Putamen (tissue), 1 donor: Measurements from ENCODE around the gene CA4.

Source experiments
- DNase-seq: peaks from one replicate; pipeline ENCODE4 v3.0.0-alpha.2; 2016; ENCODE audit warnings: low spot score

The CA4 gene

GRCh38 chr17:60130466-60130865 lies 19.3 kb upstream of the CA4 start:
- DNase-seq = no peak

GRCh38 chr17:60134396-60135150 lies 15.2 kb upstream of the CA4 start:
- DNase-seq = peak; percentile 19

- peak; percentile 89 for DNase-seq
Measured at GRCh38 chr17:60135151-60135950, 14.4 kb upstream of the CA4 start.

GRCh38 chr17:60135951-60136666 lies 13.7 kb upstream of the CA4 start:
- no peak for DNase-seq

DNA sequence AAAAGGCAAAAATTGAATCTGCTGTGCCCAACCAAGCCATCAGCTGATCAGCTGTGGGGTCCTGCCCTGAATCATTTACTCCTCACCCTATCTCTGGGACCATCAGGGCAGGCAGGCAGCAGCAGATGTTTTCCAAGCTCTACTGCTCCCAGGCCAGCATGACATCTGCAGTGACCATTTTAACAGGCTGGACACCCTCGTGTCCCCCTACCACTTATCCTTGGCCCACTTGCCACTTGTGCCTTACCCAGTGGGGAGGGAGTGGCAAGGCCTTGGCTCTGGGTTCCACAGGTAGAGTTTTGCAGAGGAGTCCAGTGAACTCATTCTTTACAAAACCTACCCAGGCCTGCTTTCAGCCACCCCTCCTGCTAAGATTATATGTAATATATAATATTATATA lies 12.0 kb upstream of the CA4 start:
- no peak for DNase-seq

GRCh38 chr17:60138769-60139437 lies 10.9 kb upstream of the CA4 start:
- DNase-seq = no peak

DNA sequence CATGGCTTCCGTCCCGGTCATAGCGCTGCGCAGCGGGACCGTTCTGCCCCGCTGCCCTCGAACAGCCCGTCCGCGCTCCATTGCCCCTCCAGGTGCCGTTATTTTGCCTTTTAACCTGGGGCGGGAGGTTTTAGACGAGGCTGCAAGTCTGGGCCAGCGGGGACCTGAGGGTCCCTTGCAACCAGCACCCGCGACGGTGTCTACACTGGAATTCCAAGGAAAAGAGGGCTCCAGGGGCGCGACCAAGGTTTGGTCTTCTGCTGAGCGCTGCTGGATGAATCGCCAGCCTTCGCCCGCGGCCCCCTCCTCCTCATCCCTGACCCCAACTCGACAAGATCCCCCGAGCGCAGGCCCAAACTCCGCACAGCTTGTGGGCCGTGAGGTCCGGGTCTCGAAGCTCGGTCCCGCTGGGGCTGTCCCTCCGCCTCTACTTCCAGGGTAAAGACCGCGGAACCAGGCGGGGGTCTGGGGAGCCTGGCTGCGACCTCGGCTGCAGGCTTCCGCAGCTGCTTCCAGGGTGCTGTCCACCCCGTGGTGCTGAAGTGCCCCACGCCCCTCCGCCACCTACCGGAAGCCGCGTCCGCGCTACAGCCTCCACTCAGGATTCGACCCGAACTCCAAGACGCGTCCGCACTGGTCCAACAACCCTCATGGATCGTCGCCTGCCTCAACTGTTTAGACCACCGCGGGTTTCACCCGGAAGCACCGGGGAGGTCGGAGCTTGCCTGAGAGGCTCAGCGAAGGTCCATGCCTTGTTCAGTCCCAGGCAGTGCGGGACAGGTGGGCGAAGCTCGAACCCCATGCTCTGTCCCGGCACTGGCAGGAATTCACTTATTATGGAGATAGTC lies 10.1 kb upstream of the CA4 start:
- DNase-seq = peak; percentile 24

DNA sequence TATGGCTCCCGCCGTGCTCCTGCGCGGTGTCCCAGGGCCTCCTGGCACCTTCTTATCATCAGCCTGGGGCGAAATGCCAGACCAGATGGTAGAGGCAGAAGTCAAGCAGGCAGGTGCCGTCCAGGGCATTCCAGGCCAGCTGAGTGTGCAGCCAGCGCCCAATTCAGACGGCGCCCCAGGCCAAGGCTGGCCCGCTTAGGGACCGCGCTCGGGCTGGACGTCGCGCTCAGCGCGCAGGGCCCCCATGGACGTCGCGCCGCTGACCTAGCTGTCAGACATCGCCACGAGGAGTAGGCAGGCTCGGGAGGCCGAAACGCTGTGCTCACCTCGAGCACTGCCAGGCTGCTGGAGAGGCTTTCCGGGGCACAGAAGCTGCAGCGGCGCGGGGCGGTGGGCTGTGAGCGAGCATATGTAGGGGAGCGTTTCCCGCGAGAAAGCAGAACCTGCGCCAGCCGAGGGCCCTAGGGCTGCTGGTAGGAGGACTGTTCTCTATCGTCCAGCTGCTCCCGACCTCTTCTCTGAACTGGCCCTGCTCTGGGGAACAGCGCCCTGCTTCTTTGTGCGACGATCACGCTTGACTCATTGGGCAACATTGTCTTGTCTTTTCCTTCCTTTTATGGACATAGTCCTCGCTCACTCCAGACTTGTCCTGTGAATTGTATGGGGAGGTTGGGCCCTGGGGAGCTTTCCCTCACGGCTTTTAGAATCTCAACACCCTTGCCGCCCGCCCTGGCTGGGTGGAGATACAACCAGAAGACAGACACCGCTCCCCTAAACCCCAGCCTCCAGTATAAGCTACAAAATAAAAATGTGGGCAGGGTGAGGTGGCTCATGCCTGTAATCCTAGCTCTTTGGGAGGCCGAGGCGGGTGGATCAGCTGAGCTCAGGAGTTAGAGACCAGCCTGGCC lies 8.4 kb upstream of the CA4 start:
- no peak for DNase-seq

GRCh38 chr17:60142872-60143499 lies 6.8 kb upstream of the CA4 start:
- DNase-seq = peak; percentile 63

DNA sequence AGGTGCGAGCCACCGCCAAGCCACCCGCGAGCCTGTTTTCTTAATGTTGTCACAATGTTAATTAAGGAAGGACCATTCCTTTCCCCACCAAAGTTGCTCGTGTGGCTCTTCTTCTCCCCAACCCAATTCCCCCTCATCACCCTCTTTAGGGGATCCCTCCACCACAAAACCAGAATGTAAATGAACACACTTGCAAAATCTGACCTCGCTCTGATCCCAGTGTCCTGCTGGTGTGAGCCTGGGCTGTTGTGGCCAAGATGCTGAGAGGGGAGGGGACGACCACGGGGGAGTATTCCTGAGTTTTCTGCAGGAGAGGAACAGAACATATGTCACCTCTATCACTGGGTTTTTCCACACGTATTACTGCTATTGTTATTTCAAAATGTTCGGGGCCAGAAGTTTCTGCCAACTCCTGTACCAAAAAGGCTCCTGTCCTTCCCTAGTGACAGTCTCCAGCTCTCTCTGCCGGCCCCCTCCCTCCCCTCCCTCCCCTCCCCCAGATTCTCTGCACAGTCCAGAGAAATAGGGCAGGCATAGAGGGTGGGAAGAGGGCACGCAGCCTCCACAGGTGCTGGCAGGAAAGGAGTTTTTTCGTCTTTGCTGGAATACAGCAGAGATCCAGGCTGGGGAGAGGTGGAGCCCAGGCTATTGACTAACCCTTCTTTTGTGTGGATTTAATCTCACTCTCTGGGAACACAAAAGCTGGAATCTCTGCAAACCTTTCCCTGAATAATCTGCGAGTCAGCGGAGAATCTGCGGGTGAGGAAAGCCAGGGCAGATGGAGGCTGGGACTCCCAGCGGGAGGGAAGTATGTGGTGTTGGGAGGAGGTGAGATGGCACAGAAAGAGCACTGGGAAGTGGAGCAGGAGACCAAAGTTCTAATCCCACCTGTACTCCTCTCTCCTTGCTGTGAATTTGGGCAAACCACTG lies 4.5 kb upstream of the CA4 start:
- no peak for DNase-seq

DNA sequence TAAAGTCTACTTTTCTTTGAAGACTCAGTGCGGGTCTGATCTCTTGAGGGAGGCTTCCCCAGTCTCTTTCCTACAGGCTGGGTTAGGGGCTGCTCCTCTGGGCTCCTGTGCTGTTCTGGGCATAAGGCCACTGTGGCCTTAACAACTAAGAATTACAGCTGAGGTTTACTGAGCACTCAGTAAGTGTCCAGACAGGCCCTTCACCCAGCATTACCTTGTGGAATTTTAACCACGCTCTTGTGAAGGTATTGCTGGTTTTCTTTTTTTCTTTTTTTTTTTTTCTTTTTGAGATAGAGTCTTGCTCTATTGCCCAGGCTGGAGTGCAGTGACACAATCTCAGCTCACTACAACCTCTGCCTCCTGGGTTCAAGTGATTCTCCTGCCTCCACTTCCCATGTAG lies 3.6 kb upstream of the CA4 start:
- DNase-seq = no peak

DNA sequence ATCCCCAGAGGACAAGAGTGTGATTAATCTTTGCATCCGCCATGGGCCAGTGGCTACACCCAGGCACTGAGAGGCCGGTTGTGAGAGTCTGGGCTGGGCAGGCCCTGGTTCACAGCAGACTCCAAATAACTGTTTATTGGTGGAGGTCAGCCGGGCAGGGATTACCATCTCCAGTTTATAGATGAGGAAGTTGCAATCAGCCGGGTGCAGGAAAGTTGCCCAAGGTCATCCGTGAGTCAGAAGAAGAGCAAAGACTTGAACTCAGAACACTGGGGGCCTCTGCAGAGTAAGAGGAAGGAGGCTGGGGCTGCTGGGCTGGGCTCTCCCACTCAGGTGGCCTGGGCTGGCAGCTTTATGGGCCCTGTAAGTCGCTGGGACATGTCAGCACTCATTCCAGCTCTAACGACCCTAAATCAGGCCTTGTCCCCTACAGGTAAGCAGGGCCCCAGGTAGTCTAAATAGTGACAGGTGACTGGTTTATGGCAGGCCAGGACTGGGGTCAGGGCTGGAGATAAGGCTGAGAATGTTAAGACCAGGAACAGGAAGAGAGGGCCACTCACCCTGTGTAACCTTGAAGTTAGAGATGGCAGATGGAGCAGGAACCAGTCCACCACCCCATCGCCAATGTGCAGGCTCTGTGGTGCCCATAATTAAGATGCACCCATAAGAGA lies 2.1 kb upstream of the CA4 start:
- no peak for DNase-seq

DNA sequence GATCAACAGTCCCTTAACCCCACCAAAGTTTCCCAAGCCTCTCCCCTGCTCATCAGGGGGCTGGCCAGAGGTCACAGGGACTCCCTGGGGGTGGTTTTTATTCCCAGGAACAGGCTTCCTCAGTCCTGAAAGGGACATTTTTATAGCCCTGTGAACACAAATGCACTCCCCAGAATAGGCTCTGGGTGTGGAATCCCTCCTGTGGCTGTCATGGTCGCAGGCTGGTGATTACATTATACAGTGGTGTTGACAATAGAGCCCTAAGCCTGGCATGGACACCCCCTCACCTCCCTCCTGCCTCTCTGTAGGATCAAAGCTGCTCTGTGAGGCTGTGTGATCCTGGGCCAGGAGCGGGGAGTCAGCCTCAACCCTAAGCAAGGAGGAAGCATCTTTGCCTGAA lies 1.4 kb upstream of the CA4 start:
- DNase-seq = no peak

DNA sequence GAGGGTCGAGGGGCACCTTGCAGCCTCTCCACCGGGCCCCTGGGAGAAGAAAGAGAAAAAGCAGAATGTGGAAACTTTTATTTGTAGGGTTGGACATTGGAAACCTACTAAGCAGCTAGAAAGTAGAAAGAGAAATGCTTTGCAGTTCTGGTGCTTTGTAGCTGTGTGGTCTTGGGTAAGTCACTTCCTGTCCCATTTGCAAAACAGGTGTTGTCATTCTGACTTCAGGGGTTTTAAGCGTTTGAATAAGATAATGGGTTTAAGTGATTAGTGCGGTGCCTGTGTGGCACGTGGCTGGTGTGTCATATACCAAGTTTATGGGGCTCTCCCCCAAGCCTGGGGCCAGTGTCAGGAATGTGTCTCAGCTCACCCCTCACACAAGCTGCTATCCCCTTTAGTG lies 1.6 kb downstream of the CA4 start:
- no peak for DNase-seq

DNA sequence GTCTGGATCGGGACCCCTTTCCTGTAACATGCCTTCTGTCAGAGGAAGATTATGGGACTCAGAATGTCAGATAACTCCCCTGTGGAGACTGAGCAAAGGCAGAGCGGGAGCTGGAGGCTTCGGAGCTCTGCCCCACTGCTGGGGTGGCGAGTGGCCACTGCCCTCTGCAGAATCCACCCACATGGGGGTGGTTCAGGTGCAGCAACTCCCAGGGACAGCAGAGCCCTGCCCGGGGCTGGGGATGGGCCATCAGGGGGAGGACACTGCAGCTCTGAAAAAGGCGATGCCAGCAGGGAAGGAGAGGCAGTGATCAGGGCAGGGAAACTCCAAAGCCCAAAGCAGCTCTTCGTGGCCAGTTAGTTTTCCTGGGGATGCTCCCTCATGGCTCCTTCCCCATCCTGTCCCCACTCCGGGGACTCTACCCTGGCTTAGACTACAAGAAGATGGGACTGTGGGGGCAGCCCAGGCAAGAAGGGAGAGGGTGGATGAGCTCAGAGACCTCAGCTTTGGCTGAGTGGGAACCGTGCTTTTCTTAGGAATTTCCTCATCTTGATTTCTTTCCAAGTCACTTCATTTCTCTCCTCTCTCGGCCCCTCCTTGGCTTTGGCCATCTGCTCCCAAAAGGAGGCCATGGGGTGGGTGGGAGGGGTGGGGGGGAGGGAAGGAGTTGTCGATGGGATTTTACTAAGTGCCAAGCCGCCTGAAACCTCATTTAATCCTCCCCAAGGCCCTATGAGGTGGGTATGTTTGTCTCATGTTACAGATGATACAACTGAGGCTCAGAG lies 4.0 kb downstream of the CA4 start:
- DNase-seq = no peak

DNA sequence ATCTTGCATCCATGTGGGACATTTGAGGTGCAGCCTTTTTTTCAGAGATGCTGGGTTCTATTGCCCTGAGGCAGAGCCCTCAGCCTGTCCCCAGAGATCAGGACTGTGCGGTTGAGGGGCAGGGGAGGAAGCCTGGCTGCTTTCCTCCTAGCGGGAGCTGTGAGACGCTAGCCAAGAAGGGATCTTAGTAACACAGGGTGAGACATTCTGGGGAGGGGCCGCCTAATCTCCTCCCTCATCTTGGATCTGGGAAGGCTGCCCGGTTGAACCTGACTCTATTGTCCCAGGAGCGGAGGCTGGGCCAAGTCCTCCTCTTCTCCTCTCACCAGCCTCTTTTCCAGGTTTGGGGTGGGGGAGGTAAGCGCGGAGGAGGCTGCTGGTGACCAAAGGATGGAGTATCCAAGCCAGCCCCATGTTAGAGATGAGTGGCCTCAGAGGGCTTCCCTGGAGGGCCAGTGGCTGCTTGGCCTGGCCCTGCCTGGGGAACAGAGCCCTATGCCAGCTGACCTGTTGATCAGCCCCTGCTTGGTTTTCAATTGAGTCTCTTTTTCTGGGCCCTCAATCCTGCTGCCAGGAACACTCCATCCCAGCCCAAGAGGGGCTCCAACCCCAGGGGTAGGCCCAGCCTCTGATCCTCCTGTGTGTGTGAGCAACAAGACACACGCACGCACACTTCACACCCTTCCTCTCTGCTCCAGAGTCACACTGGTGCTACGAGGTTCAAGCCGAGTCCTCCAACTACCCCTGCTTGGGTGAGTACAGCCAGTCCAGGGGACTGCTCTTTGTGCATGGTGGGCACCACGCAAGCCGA lies 5.0 kb downstream of the CA4 start:
- no peak for DNase-seq
